Activated CD8-positive, alpha-beta T cell treated with anti-CD3 and anti-CD28 coated beads, Interleukin-2, amount 10 ng/mL, durations not matched to agents 7 days and 5 days (primary cell): ENCODE data around the gene KIAA0753. TPM values are rescaled to one million over a fixed set of nuclear protein-coding genes. Genes with fewer than 3 reads are reported as not detected.

ENCODE experiments used
- ATAC-seq: fragments of 150-1000 bp; cut with Tn5 transposase; one replicate; pipeline ENCODE4 v1.10.0; 2021; ENCODE audit warnings: moderate library complexity
- CTCF ChIA-PET: fragments of 350-600 bp; sonication (Branson Sonifier 250); formaldehyde crosslinking; loops from one replicate; lab custom pipeline; 2021; ENCODE audit warnings: antibody characterized with exemption; lab: Charles Lee
- POLR2A ChIA-PET: fragments of 350-600 bp; sonication (Branson Sonifier 250); formaldehyde crosslinking; loops from one replicate; lab custom pipeline; 2021; ENCODE audit warnings: antibody characterized with exemption; lab: Charles Lee
- DNase-seq: peaks from one replicate; pipeline ENCODE4 v3.0.0-alpha.2; 2020
- H3K27ac Mint-ChIP-seq: one replicate; pipeline ENCODE4 v1.8.0; 2021; ENCODE audit warnings: mild to moderate bottlenecking, mixed read lengths
- H3K27me3 Mint-ChIP-seq: one replicate; pipeline ENCODE4 v1.8.0; 2021; ENCODE audit warnings: low read depth, mixed read lengths
- H3K36me3 Mint-ChIP-seq: one replicate; pipeline ENCODE4 v1.8.0; 2021; ENCODE audit warnings: low read depth, mixed read lengths
- H3K4me1 Mint-ChIP-seq: one replicate; pipeline ENCODE4 v1.8.0; 2021; ENCODE audit warnings: low read depth, mixed read lengths
- H3K4me3 Mint-ChIP-seq: one replicate; pipeline ENCODE4 v1.8.0; 2021; ENCODE audit warnings: mild to moderate bottlenecking, mixed read lengths
- H3K9me3 Mint-ChIP-seq: one replicate; pipeline ENCODE4 v1.8.0; 2022; ENCODE audit warnings: mixed read lengths; ENCODE audit not compliant: insufficient read depth
- total RNA-seq, 2 experiments: library from RNA; stranded (reverse); gene quantifications; one replicate each; pipeline ENCODE4 v1.2.3, GENCODE V29; 2021

Gene KIAA0753
- total RNA-seq, 2 experiments from 2014 or later: 14.0 to 19.5 TPM

DNA sequence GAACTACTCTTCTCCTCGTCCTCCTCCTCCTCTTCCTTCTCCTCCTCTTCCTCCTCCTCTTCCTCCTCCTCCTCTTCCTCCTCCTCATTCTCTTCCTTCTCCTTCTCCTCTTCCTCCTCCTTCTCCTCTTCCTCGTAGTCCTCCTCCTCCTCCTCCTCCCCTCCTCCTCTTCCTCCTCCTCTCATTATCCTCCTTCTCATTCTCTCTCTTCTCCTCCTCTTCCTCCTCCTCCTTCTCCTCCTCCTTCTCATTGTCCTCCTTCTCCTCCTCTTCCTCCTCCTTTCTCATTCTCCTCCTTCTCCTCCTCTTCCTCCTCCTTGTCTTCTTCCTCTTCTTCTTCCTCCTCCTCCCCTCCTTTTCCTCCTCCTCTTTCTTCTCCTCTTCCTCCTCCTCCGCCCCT is 80.0 kb downstream of the KIAA0753 start:
- H3K9me3 Mint-ChIP-seq: no peaks in the 10 kb centered on the region
- no peak overlapping the region for H3K27ac Mint-ChIP-seq
- no peak for DNase-seq
- CTCF ChIA-PET: no interaction called here
- H3K4me1 Mint-ChIP-seq: peaks cover under 1% of the 10 kb centered on the region
- peaks cover 25% of the 10 kb centered on the region for H3K27me3 Mint-ChIP-seq
- H3K4me3 Mint-ChIP-seq: no peak overlapping the region
- POLR2A ChIA-PET: no interaction called here
- no peaks in the 10 kb centered on the region for H3K36me3 Mint-ChIP-seq
- ATAC-seq: no peak

- DNase-seq (no peak), ATAC-seq (no peak)
- ChIA-PET CTCF (interaction anchor here (1.1 kb wide), 1 partner anchor 11 kb away, joined by 3 read pairs; no protein-coding TSS in a partner anchor), POLR2A (no interaction called here)
- Mint-ChIP-seq H3K9me3 (no peaks in the 10 kb centered on the region), H3K4me3 (no peak overlapping the region), H3K27ac (no peak overlapping the region), H3K36me3 (no peaks in the 10 kb centered on the region), H3K27me3 (peaks cover 32% of the 10 kb centered on the region), H3K4me1 (peaks cover 6% of the 10 kb centered on the region)
Measured at GRCh38 chr17:6559753-6560215, 80.7 kb downstream of the KIAA0753 start.

GRCh38 chr17:6558932-6559752 is 81.4 kb downstream of the KIAA0753 start:
- Mint-ChIP-seq H3K27ac (no peak overlapping the region), H3K4me1 (peaks cover 7% of the 10 kb centered on the region), H3K4me3 (no peak overlapping the region), H3K9me3 (no peaks in the 10 kb centered on the region), H3K27me3 (peaks cover 39% of the 10 kb centered on the region), H3K36me3 (no peaks in the 10 kb centered on the region)
- DNase-seq (no peak), ATAC-seq (no peak)
- ChIA-PET CTCF (interaction anchor here (0.7 to 1.1 kb wide), 2 partner anchors 10 to 89 kb away, joined by 3 read pairs; no protein-coding TSS in a partner anchor), POLR2A (no interaction called here)

- POLR2A ChIA-PET: no interaction called here
- CTCF ChIA-PET: interaction anchor here (0.6 kb wide), 1 partner anchor 1738 kb away, joined by 4 read pairs; no protein-coding TSS in a partner anchor
- Mint-ChIP-seq H3K9me3 (no peaks in the 10 kb centered on the region), H3K27me3 (peaks cover 46% of the 10 kb centered on the region), H3K27ac (no peak overlapping the region), H3K4me1 (peaks cover 7% of the 10 kb centered on the region), H3K36me3 (no peaks in the 10 kb centered on the region), H3K4me3 (no peak overlapping the region)
- no peak for ATAC-seq
- no peak for DNase-seq
Measured at GRCh38 chr17:6558276-6558675, 82.2 kb downstream of the KIAA0753 start.

GRCh38 chr17:6557040-6557438 is 83.5 kb downstream of the KIAA0753 start:
- CTCF ChIA-PET: no interaction called here
- Mint-ChIP-seq H3K9me3 (no peaks in the 10 kb centered on the region), H3K4me1 (peaks cover 7% of the 10 kb centered on the region), H3K36me3 (no peaks in the 10 kb centered on the region), H3K27ac (no peak overlapping the region), H3K27me3 (peaks cover 51% of the 10 kb centered on the region), H3K4me3 (no peak overlapping the region)
- POLR2A ChIA-PET: no interaction called here
- DNase-seq (no peak), ATAC-seq (no peak)

DNA sequence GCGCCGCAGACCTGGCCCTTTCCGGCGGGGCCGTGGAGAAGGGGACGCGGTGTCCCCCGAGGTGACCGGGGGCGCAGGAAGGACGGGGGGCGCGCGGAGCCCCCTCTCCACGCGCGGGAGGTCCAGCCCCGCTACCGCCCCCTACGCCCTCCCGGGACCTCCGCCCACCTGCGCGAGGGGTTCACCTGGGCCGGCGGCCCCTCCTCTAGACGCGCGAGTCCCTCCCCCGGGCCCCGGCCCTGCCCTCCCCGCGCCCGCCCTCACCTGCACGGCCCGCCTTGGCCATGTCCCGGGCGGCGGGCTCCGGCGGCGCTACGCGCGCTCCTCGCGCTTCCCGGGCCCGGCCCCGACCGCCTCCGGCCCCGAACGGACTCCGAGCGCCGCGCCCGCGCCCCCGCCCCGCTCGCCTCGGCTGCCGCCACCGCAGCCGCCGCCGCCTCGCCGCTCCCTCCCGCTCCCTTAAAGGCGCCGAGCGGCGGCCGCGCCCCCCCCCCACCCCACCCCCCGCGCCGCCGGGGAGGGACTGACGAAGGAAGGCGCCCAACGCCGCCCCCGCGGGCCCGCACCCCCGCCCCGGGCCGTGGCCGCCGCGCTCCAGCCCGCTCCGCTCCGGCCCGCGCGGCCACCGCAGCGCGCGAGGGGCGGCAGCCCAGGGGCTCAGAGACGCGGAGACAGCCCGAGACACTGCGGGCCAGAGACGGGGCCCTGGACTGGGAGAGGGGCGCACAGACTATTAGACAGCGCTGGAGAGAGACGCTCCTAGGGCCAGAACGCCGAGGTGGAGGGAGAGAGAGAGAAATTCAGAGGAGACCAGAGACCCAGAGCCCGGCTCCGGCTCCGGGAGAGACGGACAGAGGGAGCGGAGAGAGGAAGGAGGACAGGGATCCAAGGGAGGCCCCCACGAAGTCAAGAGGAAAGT is 84.1 kb downstream of the KIAA0753 start, which contains the start of gene PITPNM3:
Gene PITPNM3 (minus strand): TSS at position 435 of the 919 bp plus-strand sequence. CDS start 149 bp downstream, at position 286.
- Mint-ChIP-seq H3K36me3 (no peaks in the 10 kb centered on the region), H3K9me3 (no peaks in the 10 kb centered on the region), H3K27ac (no peak within 1 kb of the TSS), H3K27me3 (peaks cover 51% of the 10 kb centered on the region), H3K4me3 (no peak within 1 kb of the TSS), H3K4me1 (peaks cover 7% of the 10 kb centered on the region)
- DNase-seq (no peak), ATAC-seq (peak; percentile 32)
- ChIA-PET POLR2A (no interaction called here), CTCF (no interaction called here)

DNA sequence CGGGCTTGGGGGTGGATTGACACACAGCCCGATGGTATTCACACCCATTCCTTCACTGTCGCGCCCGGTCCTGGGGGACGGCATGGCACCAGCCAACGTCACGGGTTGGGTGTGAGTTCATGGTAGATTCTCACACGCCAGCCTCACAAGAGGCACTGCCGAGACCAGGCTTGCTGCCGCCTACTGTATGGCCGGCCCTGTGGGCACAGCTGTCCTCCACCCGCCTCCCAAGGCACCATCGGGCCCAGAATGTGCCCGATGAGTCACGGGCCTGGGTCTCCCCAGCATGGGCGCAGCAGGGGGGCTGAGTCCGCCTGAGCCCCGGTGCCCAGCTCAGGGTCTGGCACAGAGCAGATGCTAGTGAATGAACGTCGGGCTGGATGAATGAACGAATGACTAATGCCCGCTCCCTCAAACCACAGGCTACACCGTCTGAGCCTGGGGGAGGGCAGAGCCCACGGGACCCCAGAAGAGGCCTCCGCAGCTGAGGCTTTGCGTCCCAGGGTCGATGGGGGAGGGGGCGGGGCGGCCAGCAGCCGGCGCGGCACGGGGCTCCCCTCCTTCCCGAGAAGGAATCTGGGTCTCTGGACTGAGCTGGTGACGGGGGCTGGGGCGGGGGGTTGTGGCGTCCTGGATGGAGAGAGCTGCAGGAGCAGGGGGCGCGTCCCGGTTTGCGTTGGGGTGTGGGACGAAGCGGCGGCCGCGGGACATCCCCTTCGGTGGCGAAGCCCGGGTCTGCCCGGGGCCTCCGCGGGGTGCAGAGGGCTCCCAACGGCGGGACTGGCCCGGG is 85.0 kb downstream of the KIAA0753 start:
- Mint-ChIP-seq H3K27me3 (peaks cover 51% of the 10 kb centered on the region), H3K36me3 (no peaks in the 10 kb centered on the region), H3K4me1 (peaks cover 7% of the 10 kb centered on the region), H3K9me3 (no peaks in the 10 kb centered on the region), H3K4me3 (no peak overlapping the region), H3K27ac (no peak overlapping the region)
- ChIA-PET POLR2A (no interaction called here), CTCF (no interaction called here)
- DNase-seq: no peak
- ATAC-seq: peak; percentile 33

DNA sequence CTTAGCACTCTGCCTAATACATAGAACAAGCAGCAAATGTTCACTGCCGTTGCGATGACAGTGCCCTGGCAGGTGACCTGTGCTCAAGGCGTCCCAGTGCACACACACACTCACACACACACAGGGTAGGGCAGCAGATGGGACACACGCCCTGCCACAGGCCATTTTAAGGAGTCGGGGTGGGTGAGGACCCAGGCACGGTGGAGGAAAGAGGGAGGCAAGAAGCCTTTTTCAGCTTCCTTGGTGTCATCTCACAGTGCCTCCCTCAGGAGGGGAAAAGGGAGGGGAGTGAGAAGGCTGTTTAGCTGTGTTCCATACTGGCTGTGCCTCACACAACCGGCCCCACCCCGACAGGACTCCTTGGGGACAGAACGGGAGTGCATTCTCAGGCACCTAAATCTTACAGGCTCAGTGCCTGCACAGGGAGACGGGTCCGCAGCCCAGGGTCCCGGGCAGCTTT is 85.6 kb downstream of the KIAA0753 start:
- H3K4me3 Mint-ChIP-seq: no peak overlapping the region

GRCh38 chr17:6554342-6554741 is 86.2 kb downstream of the KIAA0753 start:
- peaks cover 8% of the 10 kb centered on the region for H3K4me1 Mint-ChIP-seq
- H3K9me3 Mint-ChIP-seq: no peaks in the 10 kb centered on the region
- POLR2A ChIA-PET: no interaction called here
- ATAC-seq: no peak
- H3K27ac Mint-ChIP-seq: no peak overlapping the region
- no peak overlapping the region for H3K4me3 Mint-ChIP-seq
- peaks cover 48% of the 10 kb centered on the region for H3K27me3 Mint-ChIP-seq
- DNase-seq: no peak
- H3K36me3 Mint-ChIP-seq: no peaks in the 10 kb centered on the region
- CTCF ChIA-PET: no interaction called here

More for the DNA sequence above, 85.6 kb downstream of the KIAA0753 start:
- DNase-seq: no peak
- no peak overlapping the region for H3K27ac Mint-ChIP-seq
- POLR2A ChIA-PET: no interaction called here
- CTCF ChIA-PET: no interaction called here
- H3K9me3 Mint-ChIP-seq: no peaks in the 10 kb centered on the region
- no peaks in the 10 kb centered on the region for H3K36me3 Mint-ChIP-seq
- peaks cover 7% of the 10 kb centered on the region for H3K4me1 Mint-ChIP-seq
- H3K27me3 Mint-ChIP-seq: peaks cover 48% of the 10 kb centered on the region
- no peak for ATAC-seq

GRCh38 chr17:6551869-6552531 is 88.5 kb downstream of the KIAA0753 start:
- Mint-ChIP-seq H3K36me3 (no peaks in the 10 kb centered on the region), H3K4me3 (no peak overlapping the region), H3K27me3 (peaks cover 32% of the 10 kb centered on the region), H3K27ac (no peak overlapping the region), H3K4me1 (peaks cover 23% of the 10 kb centered on the region), H3K9me3 (no peaks in the 10 kb centered on the region)
- ChIA-PET CTCF (no interaction called here), POLR2A (no interaction called here)
- DNase-seq (no peak), ATAC-seq (no peak)

- no peak for DNase-seq
- Mint-ChIP-seq H3K27ac (no peak overlapping the region), H3K9me3 (no peaks in the 10 kb centered on the region), H3K27me3 (peaks cover 27% of the 10 kb centered on the region), H3K4me3 (no peak overlapping the region), H3K4me1 (peaks cover 24% of the 10 kb centered on the region), H3K36me3 (no peaks in the 10 kb centered on the region)
- POLR2A ChIA-PET: no interaction called here
- no peak for ATAC-seq
- CTCF ChIA-PET: no interaction called here
Measured at GRCh38 chr17:6551356-6551755, 89.2 kb downstream of the KIAA0753 start.
